HG03432 (cell line): ENCODE results near the gene MRPL20.

Experiments
- ATAC-seq: cut with Tn5 transposase; IDR thresholded peaks from one replicate; pipeline ENCODE4 v1.9.1; 2021; ENCODE audit warnings: mild to moderate bottlenecking, moderate library complexity; ENCODE audit not compliant: unreplicated experiment

MRPL20 gene

DNA sequence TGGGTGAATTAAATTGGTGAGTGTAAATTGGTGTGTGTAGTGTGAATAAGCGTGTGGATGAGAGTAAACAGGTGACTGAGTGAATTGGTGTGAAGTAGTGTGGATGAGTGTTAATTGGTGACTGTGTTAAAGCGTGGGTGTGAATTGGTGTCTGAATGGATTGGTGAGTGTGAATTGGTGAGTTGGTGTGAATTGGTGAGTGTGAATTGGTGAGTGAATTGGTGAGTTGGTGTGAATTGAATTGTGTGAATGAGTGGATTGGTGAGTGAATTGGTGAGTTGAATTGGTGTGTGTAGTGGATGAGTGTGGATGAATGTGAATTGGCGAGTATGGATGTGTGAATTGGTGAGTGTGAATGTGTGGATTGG, 40.4 kb downstream of the MRPL20 start:
- no peak for ATAC-seq

DNA sequence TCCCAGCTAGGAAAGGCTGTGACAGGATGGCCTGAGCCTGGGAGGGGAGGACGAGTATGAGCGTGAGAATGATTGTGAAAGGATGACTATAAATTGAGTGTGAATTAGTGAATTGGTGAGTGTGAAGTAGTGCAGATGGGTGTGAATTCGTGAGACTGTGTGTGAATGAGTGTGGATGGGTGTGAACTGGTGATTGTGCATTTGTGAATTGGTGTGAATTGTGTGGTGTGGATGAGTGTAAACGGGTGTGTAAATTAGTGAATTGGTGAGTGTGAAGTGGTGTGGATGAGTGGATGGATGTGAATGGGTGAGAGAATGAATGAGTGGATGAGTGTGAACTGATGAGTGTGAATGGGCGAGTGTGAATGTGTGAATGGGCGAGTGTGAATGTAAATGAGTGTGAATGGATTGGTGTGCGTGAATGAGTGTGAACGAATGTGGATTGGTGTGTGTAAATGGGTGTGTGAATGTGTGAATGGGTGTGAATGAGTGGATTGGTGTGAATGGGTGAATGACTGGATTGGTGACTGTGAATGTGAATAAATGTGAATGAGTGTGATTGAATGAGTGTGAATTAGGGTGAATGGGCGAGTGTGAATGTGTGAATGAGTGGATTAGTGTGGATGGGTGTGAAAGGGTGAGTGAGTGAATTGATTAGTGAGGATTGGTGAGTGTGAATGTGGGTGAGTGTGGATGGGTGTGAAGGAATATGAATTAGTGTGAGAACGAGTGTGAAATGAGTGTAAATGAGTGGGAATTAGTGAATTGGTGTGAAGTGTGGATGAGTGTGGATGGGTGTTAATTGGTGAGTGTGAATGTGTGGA, 41.0 kb downstream of the MRPL20 start:
- no peak for ATAC-seq

DNA sequence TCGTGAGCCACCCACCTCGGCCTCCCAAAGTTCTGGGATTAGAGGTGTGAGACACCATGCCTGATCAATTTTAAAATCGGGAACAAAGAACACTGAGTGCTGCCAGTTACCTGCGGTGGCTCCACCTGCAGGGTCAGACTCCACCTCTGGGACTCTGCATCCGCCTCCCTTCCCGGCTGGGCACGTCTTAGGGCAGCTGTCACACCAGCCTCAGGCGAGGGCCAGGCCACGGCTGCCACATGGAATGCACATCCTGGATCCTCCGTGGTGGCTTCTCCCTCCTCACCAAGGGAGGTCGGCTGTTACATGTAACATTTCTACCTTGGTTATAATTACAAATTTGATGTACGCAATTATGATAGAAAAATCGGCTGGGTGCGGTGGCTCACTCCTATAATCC, 42.8 kb downstream of the MRPL20 start:
- no peak for ATAC-seq

GRCh38 chr1:1361982-1362423, 45.1 kb downstream of the MRPL20 start:
- no peak for ATAC-seq

DNA sequence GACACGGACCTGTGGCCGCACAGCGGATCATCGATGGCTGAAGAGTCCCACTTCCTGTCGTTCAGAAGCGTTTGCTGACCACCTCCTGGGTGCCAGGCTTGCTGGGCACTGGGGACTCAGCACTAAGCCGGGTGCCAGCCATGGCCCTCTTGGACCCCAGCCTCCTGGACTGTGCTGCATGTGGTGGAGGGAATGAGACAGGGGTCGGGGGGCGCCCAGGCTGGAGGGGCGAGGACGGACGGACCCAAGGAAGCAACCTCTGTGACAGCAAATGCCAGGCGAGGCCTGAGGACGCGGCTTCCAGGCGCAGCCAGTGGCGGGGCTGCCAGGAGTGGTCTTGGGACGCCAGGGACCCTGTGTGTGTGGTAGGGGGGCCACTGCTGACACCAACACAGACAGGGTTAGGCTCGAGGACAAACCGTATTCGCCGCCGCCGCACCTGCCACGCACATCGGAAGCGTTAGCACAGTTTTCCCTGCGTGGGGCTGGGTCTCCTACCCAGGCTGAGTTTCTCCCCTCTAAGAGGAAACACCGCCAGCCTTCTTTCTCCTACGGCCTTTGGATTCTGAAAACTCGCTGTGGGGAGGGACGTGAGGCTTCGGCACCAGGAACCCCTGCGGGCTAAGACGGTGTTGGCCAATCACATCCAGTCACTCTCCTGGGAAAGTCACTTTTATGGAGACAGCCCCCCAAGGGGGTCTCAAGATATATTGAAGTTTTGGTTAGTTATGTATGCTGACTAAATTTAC, 45.7 kb downstream of the MRPL20 start:
- ATAC-seq, result no peak

DNA sequence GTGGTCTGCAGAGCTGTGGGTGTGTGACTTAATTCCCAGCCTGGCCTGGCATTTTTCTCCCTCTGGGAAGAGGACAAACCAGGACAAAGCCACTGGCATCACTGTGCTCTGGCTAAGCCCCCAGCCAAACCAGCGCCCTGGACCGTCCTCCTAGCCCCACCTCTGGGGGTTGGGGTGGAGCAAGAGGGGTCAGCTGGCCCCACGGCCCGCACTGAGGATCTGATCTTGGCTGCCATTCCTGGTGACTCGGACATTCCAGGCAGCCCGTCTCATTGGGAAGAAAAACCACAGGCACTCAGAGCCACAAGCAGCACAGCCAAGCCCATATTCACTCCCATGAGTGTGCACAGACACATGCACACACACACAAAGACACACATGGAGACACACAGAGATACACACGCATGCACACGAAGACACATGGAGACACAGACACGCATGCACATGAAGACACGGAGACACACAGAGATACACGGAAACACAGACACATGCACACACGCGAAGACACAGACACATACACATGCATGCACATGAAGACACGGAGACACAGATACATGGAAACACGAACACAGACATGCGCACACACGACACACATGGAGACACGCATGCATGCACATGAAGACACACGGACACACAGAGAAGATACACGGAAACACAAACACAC, 46.5 kb downstream of the MRPL20 start:
- ATAC-seq, result no peak

- ATAC-seq, result no peak
Observed at GRCh38 chr1:1359664-1360468, 47.2 kb downstream of the MRPL20 start.

- ATAC-seq, result no peak
Observed at GRCh38 chr1:1359308-1359663, 47.8 kb downstream of the MRPL20 start.

DNA sequence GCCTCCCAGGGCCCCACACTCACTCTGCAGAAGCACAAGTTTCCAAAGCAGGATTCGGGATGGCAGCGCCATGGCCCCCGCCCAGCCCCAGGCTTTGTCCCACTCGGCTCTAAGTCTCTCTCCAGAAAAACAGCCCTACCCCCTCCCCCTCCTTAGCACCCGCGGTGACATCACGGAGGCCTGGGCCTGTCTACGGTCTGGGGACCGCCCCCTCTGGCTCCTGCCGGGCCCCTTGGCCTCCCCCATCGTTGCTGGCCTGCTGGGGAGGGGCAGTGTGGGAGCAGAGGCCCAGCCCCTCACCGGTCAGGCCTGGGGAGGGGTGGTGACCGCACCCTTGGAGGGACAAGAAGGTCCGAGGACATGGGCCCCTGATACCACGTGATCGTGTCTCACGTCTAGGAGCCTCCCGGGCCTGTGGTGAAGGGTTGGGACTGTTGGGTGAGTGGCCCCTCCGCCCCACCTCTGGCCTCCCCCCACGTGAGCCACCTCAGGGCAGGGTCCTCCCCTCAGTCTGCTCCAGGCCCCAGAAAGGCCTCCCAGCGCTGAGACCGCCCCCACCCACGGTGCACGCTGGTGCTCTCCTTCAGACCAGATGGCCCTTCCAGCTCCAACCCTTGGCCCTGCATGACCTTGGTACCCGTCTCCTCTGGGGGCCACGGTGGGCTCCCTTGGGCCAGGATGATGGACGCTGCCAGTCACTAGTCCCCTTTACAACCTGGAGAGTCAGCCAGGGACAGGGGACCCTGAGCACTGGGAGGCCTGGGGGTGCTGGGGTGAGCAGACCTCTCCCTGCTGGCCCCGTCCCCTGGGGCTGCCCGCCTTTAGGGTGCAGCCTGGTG, 48.4 kb downstream of the MRPL20 start, which contains the start of gene MXRA8:
Gene MXRA8 (minus strand): TSS at position 123 of the 839 bp plus-strand sequence. CDS start 51 bp downstream, at position 72.
- ATAC-seq, result no peak

- no peak for ATAC-seq
Observed at GRCh38 chr1:1357871-1358432, 49.1 kb downstream of the MRPL20 start.

DNA sequence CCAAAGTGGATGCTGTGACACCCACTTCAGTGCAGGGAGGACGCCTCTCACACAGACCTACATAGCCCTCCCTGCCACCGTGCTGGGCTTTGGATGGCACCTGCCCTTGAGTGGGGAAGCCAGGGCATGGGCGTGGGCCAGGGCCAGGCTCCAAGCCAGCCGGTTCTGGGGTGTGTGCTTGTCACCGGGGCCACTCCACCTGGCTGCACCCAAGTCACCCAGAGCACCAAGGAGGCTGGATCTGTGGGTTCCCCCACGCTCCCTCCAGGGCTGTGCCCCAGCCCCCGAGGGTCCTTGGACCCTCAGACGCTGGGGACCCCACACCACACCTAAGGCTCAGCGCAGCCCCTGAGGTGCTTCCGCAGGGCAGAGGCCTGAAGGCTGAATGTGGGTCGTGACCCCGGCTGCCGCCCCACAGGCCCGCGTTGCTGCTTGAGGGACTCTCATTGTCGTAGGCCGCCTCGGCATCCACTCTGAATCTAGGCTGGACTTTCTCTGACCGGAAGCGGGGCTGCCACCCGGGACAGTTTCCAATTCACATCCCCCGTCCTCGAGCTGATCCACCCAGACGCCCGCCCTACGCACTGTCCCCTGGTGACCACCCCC, 50.2 kb downstream of the MRPL20 start:
- no peak for ATAC-seq

- no peak for ATAC-seq
Observed at GRCh38 chr1:1356166-1356795, 50.8 kb downstream of the MRPL20 start.

DNA sequence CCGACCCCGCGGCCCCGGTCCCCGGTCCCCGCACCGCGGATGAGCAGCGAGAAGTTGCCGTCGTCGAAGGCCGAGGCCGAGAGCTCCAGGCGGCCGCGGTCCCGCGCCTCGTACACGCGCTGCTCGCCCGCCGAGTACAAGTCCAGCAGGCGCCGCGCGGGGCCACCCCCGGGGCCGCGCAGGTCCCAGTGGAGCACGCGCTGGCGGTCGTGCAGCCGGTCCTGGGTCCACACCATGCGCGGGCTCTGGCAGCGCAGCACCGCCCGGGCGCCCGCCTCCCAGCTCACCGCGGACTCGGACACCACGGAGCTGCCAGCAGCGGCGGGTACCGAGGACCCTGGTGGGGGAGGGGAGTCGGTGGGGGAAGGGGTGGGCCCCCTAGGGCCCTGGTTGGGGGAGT, 51.7 kb downstream of the MRPL20 start:
- no peak for ATAC-seq

DNA sequence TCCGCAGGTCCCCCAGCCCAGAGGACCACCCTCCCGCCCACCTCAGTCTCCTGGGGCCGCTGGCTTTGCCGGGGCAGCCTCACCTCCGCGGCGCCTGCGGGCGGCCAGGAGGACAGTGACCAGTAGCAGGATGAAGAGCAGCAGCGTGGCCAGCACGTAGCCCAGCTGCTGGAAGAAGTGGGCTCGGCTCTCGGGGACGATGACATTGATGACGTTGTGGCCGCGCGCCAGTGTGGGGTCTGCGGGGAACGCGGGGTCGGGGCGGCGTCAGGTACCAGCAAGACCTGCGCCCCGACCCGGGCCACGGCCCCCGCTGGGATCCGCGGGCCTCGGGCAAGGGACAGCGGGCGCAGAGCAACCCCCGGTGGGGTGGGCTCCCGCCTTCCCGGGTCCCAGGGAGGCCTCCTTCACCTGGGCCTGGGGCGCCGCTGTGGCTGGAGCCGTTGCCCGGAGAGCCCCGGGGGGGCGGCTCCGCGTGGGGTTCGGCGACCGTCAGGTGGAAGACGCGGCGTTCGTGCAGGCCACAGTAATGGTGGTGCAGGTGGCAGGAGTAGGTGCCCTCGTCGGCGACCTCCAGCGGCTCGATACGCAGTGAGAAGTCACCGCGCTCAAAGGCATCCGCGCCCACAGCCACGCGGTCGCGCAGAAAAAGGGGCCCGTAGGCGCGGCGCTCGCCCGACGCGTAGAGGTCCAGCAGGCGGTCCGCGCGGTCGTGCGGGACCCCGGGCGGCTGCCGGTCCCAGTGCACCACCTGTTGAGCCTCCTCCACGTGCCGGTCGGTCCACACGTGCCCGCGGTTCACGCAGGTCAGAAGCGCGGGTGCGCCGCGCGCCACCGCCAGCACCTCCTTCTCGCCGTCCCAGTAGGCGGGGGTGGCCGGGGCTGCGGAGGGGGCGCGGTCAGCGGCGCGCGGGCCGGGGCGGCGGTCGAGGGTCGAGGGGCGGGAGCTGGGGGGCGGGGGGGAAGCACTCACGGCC, 52.5 kb downstream of the MRPL20 start:
- ATAC-seq, result no peak

DNA sequence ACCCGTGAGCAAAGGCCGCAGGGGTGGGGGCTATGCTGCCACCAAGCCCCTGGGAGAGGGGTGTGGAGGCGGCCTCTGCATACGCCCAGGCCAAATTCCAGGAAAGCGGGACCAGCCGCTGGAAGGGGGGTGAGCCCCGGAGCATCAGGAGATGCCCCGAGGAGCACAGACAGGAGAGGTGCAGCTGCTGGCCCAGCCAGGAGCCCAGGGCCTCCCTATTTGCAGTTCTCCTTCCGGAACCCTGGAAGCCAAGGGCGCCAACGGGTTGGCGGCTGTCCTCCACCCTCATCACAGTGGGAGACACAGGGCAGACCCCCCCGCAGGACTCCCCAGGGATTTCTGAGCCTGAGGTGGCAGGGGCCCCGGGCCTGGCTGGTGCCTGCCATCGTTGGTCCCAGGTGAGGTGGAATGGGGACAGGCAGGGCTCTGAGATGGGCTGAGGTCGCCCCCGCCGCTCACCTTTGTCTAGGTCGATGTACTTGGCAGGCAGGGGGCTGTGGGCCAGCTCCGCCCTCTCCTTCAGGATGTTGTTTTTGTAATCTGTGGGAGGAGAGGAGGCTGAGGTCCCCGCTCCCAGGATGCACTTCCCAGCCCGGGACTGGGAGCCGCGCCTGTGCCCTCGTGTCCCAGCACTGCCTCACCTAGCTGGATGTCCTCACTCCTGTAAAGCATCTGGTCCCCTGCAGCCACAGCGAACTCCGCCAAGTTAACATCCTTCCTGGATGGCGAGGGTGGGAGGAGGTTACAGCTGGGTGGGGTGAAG, 53.5 kb downstream of the MRPL20 start:
- no peak for ATAC-seq

GRCh38 chr1:1352786-1353388, 54.2 kb downstream of the MRPL20 start:
- ATAC-seq, result no peak
